KMS-11 (cell line): Measurements from ENCODE around the gene SRPK3.

Source experiments
- H2AFZ ChIP-seq: fragments of 200-600 bp; sonication (generic); 2 replicates; pipeline ENCODE4 v1.6.1; 2016; ENCODE audit warnings: antibody characterized with exemption, mixed run types, low read depth
- H3K27ac ChIP-seq: fragments of 200-600 bp; sonication (generic); 2 replicates; pipeline ENCODE4 v1.6.1; 2016; ENCODE audit warnings: mild to moderate bottlenecking, mixed run types
- H3K27me3 ChIP-seq: fragments of 200-600 bp; sonication (generic); 2 replicates; pipeline ENCODE4 v1.6.1; 2017; ENCODE audit warnings: mild to moderate bottlenecking, low read depth, mixed run types, moderate library complexity; ENCODE audit not compliant: insufficient read depth
- H3K36me3 ChIP-seq: fragments of 200-600 bp; sonication (generic); 2 replicates; pipeline ENCODE4 v1.6.1; 2017; ENCODE audit warnings: mild to moderate bottlenecking, mixed run types; ENCODE audit not compliant: insufficient read depth
- H3K4me1 ChIP-seq: fragments of 200-600 bp; sonication (generic); 2 replicates; pipeline ENCODE4 v1.6.1; 2016; ENCODE audit warnings: mild to moderate bottlenecking, low read depth, mixed run types; ENCODE audit not compliant: poor library complexity, severe bottlenecking
- H3K4me2 ChIP-seq: fragments of 200-600 bp; sonication (generic); 2 replicates; pipeline ENCODE4 v1.7.0; 2016; ENCODE audit warnings: mild to moderate bottlenecking, mixed run types
- H3K4me3 ChIP-seq: fragments of 200-600 bp; sonication (generic); IDR thresholded peaks from 2 replicates; pipeline ENCODE4 v1.6.1; 2017; ENCODE audit warnings: low read depth, low read length, mixed read lengths; ENCODE audit not compliant: insufficient read depth
- H3K79me2 ChIP-seq: fragments of 200-600 bp; sonication (generic); 2 replicates; pipeline ENCODE4 v1.6.1; 2016; ENCODE audit warnings: low read depth, mixed run types; ENCODE audit not compliant: insufficient read depth
- H3K9ac ChIP-seq: fragments of 200-600 bp; sonication (generic); 2 replicates; pipeline ENCODE4 v1.6.1; 2016; ENCODE audit warnings: mild to moderate bottlenecking, mixed run types
- H4K20me1 ChIP-seq: fragments of 200-600 bp; sonication (generic); 2 replicates; pipeline ENCODE4 v1.6.1; 2016; ENCODE audit warnings: mild to moderate bottlenecking, mixed run types; ENCODE audit not compliant: insufficient read depth
- CTCF ChIP-seq: fragments of 200-600 bp; sonication (generic); conservative IDR thresholded peaks from 2 replicates; pipeline ENCODE4 v1.6.1; 2017; ENCODE audit warnings: low read depth, mild to moderate bottlenecking, antibody characterized with exemption, low read length, moderate library complexity, mixed read lengths

Gene SRPK3

GRCh38 chrX:153764786-153765137 lies 16.1 kb upstream of the SRPK3 start:
- no peak overlapping the region for H3K27ac ChIP-seq
- no peak overlapping the region for H2AFZ ChIP-seq
- no peaks in the 10 kb centered on the region for H3K36me3 ChIP-seq
- H4K20me1 ChIP-seq: no peaks in the 10 kb centered on the region
- no peaks in the 10 kb centered on the region for H3K27me3 ChIP-seq
- TF ChIP-seq CTCF: no peak
- no peaks in the 10 kb centered on the region for H3K79me2 ChIP-seq
- no peak overlapping the region for H3K4me3 ChIP-seq
- H3K9ac ChIP-seq: no peak overlapping the region
- no peaks in the 10 kb centered on the region for H3K4me1 ChIP-seq
- H3K4me2 ChIP-seq: no peak overlapping the region

GRCh38 chrX:153765138-153766079 lies 15.4 kb upstream of the SRPK3 start:
- H3K36me3 ChIP-seq: no peaks in the 10 kb centered on the region
- H4K20me1 ChIP-seq: no peaks in the 10 kb centered on the region
- H3K27me3 ChIP-seq: no peaks in the 10 kb centered on the region; the same call in 1 of the 2 replicates
- H3K79me2 ChIP-seq: no peaks in the 10 kb centered on the region
- H3K9ac ChIP-seq: no peak overlapping the region
- H3K4me1 ChIP-seq: no peaks in the 10 kb centered on the region
- H3K27ac ChIP-seq: no peak overlapping the region
- H3K4me2 ChIP-seq: no peak overlapping the region
- no peak overlapping the region for H3K4me3 ChIP-seq
- H2AFZ ChIP-seq: no peak overlapping the region
- TF ChIP-seq CTCF: no peak

- no peaks in the 10 kb centered on the region for H3K4me1 ChIP-seq
- no peaks in the 10 kb centered on the region for H3K36me3 ChIP-seq
- no peaks in the 10 kb centered on the region for H4K20me1 ChIP-seq
- no peak overlapping the region for H3K27ac ChIP-seq
- H3K79me2 ChIP-seq: no peaks in the 10 kb centered on the region
- no peak overlapping the region for H2AFZ ChIP-seq
- TF ChIP-seq CTCF: no peak
- H3K4me3 ChIP-seq: no peak overlapping the region
- no peaks in the 10 kb centered on the region; the same call in 1 of the 2 replicates for H3K27me3 ChIP-seq
- H3K4me2 ChIP-seq: no peak overlapping the region
- H3K9ac ChIP-seq: no peak overlapping the region
Observed at GRCh38 chrX:153766098-153766817, 14.6 kb upstream of the SRPK3 start.

DNA sequence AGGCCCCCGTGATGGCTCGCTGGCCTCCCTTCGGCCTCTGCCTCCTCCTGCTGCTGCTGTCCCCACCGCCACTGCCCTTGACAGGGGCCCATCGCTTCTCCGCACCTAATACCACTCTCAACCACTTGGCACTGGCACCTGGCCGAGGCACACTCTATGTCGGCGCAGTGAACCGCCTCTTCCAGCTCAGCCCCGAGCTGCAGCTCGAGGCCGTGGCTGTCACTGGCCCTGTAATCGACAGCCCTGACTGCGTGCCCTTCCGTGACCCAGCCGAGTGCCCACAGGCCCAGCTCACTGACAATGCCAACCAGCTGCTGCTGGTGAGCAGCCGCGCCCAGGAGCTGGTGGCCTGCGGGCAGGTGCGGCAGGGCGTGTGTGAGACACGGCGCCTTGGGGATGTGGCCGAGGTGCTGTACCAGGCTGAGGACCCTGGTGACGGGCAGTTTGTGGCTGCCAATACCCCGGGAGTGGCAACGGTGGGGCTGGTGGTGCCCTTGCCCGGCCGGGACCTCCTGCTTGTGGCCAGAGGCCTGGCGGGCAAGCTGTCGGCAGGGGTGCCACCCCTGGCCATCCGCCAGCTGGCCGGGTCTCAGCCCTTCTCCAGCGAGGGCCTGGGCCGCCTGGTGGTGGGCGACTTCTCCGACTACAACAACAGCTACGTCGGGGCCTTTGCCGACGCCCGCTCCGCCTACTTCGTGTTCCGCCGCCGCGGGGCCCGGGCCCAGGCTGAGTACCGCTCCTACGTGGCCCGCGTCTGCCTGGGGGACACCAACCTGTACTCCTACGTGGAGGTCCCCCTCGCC lies 13.8 kb upstream of the SRPK3 start:
- no peak overlapping the region for H3K4me2 ChIP-seq
- no peak for TF ChIP-seq CTCF
- no peak overlapping the region for H3K9ac ChIP-seq
- H3K79me2 ChIP-seq: no peaks in the 10 kb centered on the region
- no peak overlapping the region for H3K27ac ChIP-seq
- no peak overlapping the region for H3K4me3 ChIP-seq
- H3K4me1 ChIP-seq: no peaks in the 10 kb centered on the region
- no peaks in the 10 kb centered on the region for H3K36me3 ChIP-seq
- H3K27me3 ChIP-seq: no peaks in the 10 kb centered on the region; the same call in 1 of the 2 replicates
- no peaks in the 10 kb centered on the region for H4K20me1 ChIP-seq
- H2AFZ ChIP-seq: no peak overlapping the region
